ENCODE measurements around the gene SPATA22. TPM values are rescaled to one million over a fixed set of nuclear protein-coding genes. Genes with fewer than 3 reads are reported as not detected.
"Not testable (repeated sequence)": the region's sequence is repeated elsewhere in the genome, so short reads cannot be mapped to it uniquely, and the experiment has no call there.

Gene SPATA22, protein sequence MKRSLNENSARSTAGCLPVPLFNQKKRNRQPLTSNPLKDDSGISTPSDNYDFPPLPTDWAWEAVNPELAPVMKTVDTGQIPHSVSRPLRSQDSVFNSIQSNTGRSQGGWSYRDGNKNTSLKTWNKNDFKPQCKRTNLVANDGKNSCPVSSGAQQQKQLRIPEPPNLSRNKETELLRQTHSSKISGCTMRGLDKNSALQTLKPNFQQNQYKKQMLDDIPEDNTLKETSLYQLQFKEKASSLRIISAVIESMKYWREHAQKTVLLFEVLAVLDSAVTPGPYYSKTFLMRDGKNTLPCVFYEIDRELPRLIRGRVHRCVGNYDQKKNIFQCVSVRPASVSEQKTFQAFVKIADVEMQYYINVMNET
- total RNA-seq = 0.35 TPM in 1 of 2 replicates, not detected in the other

DNA sequence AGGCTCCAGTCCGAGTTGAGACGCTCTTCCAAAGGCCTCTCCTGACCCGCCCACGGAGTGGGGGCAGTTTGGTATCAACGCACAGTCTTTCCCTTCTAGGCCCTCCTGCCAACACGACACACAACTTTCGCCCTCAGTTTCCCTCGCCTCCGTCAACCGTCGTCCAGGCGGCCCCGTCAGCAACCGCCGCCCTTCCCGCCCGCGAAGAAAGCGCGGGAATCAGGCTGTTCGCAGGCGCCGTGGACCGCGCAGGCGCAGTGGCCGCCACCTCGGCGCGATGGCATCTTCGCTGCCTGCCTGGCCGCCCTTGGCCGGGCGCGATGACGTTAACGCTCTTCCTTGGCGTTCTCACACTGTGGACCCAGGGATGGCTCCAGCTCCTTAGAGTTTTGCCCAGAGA, at the start of gene SPATA22:
TSS of gene SPATA22 (minus strand) at position 221 of the 400 bp plus-strand sequence. CDS start 2,494 bp downstream, outside the sequence.
- no peak for DNase-seq (ENCODE audit: low read depth)

DNA sequence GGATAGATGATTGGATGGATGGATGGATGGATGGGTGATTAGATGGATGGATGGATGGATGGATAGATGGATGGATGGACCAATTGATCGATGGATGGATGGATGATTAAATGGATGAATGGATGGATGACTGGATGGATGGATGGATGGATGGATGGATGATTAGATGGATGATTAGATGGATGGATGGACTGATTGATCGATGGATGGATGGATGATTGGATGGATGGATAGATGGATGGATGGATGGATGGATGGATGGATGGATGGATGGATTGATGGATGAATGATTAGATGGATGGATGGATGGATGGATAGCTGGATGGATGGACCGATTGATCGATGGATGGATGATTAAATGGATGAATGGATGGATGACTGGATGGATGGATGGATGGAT, 47.9 kb upstream of the SPATA22 start:
- DNase-seq (ENCODE audit: low read depth) = not testable (repeated sequence)

DNA sequence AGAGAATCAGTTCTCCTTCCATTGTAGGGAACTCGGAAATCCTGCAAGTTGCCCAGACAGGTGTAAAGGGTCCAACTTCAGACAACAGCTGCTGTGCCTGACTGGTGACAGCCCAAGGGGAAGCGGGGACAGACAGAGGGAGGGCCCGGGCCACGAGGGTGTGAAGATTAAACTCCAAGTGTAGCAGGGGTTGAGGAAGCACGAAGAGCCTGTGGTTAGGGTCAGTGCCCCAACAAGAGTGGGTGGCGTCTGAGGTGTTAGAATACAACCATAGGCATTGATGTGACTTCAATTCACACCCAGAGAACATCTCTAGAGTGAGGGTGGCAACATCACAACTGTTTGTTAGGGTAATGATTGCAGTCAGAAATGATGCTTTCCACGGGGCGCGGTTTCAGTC, 43.3 kb upstream of the SPATA22 start:
- no peak for DNase-seq (ENCODE audit: low read depth)

DNA sequence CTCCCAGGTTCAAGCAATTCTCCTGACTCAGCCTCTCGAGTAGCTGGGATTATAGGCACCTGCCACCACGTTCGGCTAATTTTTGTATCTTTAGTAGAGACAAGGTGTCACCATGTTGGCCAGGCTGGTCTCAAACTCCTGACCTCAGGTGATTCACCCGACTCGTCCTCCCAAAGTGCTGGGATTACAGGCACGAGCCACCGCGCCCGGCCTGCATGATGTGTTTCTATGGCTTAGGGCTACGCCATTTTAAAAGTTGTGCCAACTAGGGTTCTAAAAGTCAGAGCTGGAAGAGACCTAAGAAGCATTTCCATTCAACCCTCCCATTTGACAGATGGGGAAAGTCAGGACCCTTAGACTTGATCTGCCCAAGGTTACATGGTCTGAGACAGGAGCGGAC, 42.5 kb upstream of the SPATA22 start:
- not testable (repeated sequence) for DNase-seq (ENCODE audit: low read depth)

DNA sequence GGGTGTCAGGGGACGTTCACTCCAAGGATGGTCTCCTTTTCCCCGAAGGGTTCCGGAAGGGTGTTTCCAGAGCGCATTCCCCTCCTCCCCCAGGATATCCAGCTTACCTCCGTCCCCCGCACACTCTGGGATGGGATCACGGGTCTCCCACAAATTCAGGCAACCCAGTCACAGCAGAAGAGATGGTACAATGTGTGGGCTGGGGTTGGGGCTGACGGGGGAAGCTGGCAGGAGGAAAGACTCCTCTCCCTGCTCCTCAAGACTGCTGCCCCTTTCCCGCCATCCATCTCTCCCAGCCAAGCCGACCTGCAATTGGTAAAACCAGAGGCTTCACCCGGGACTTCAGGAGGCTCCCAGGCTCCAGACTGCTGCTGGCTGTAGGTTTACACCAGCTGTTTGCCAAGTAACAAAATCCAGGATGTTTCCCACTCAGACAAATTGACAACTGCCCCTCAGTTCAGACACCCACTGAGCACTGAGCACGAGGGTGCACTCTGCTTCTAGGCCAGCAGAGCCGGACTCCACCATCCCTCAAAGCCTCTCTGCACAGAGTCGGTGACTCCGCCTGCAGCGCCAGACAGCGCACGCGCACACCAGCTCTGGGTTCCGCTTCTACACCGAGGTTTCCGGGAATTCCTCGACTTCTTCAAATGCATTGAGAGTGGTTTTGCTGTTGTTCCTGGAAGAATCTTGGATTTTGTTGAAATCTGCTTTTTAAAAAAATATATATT, 41.9 kb upstream of the SPATA22 start:
- DNase-seq (ENCODE audit: low read depth) = no peak

DNA sequence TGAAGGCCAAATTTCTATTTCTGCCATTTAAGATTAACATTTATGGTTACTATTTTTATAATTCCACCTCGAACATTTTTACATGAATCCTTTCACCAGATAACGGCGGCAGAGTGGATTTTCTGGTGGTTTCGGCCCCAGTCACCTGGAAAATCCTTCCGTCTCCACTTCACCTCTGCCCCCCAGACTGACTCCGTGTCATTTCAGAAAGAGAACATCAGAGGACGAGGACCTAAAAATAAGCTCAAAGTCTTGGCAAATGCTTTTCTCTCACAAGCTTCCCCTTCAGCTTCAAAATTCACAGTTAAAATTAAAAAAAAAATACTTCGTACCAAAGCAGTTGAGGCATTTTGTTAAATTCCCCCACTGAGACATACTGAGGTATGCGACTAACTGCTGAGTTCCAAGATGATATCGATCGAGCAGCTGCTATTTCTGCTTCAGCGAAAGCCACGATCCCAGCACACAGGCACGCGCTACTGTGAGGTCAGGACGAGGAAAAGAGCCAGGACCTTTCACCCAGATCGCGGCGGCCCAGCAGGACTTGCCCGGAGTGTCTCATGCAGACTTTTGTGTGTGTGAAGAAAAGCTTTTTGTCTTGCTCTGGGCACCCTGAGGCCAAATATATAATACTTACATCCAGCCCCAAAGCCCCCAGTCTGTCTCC, 41.0 kb upstream of the SPATA22 start:
- no peak for DNase-seq (ENCODE audit: low read depth)

DNA sequence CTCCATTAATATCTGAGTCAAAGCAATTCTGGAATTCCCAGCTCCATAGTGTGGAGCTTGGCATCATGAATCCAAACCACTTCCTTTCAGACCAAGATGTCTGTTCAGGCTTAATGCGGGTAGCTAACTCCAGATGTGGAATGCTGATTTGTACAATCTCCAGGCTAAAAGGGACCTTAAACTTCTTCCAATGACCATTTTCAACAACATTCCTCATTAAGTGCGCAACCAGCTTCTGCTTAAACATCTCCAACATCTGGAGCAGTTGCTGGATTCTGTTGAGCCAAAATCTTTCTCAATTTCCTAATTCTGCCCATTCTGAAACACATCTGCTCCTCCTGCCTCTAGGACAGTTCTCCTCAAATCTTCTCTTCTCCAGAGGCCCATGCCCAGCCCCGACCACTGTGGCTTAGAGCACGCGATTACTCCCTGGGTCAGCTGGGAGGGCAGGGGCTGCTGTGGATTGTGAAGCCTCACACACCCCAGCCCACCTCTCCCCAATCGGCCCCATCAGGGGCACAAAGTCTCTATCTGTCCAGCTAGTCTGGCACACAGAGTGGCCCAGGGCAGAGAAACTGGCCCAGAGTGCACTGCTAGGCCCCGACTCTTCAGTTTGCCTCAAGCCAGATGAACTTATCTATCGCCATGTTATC, 40.4 kb upstream of the SPATA22 start:
- DNase-seq (ENCODE audit: low read depth) = no peak

DNA sequence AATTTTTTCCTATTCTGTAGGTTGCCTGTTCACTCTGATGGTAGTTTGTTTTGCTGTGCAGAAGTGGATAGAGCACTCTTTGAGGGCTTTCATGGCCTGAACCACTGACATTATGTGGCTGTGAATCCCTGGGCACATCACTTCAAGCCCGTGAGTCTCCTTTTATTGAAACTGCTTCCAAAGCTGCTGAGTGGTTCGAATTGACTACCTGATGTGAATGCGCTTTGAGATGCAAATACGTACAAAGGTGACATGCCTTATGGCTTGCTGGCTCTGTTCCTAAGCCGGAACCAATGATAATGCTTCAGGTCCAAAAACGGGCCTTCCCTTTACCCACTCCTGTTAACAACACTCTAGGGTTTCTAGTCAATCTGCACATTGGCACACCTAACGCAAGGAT, 38.5 kb upstream of the SPATA22 start:
- DNase-seq (ENCODE audit: low read depth) = no peak

DNA sequence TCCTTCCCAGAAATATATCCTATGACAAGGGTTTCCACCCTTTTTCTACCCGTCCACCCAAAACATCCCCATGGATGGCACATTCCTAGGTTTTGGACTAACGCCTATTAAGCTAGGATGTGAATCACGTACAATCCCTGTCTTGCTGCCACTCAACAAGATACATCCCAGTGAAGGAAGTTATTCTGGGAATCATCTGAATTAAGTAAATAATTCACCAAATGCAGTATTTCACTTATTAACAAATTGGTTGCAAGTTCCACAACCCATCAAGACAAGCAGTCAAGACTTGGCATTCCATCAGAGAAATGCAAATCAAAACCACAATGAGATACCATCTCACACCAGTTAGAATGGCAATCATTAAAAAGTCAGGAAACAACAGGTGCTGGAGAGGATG, 36.2 kb upstream of the SPATA22 start:
- peak; percentile 5 for DNase-seq (ENCODE audit: low read depth)

DNA sequence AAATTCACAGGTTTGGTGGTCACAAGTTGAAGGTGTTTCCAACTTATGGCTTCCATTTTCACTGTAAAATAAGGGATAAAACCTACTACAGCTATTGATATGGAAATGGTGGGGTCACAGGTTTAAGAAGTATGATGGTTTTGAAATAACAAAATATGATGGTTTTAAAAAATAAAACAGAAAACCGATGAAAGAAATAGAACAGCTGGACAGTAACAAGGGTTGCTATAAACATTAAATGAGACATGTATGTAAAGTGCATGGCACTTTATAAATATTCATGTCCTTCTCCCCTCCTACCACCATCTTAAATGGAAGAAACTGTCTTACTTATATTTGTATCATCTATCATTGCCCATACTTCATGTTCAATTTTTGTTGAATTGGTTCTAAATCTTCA, 35.5 kb upstream of the SPATA22 start:
- DNase-seq (ENCODE audit: low read depth) = no peak

DNA sequence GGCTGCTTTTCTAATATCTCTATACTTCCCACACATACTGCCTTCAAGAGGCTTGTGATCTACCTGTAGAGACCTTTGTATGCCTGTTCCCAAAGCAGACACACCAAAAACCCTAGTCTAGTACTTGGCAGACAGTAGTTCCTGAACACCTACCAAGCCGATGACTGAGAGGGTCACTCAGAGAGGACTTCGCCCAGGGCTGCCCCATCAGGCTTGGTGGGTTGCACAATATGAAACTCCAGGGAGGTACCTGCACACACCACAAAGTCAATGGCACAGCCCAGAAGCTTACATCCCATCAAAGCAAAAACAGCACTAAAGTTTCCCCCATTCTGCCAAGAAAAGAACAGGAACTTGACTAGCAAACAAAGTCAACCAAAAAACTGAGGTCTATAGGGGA, 34.4 kb upstream of the SPATA22 start:
- DNase-seq (ENCODE audit: low read depth) = no peak

DNA sequence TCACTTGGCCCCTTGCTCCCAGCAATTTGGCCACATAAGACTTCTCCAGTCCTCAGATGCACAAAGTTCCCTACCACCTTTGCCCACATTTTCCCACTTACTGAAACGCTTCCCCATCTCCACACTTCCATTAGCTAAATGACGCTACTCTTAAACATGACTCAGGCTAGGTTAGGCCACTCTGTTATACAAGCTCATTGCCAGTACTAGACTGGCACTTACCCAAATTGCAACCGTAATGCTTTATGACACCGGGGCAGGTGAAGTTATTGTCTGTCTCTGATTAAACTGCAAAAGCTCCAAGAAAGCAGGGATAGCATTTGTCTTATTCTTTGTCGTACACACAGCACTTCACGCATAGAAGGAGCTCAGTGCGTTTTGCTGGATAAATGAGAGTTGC, 33.4 kb upstream of the SPATA22 start:
- DNase-seq (ENCODE audit: low read depth) = no peak

DNA sequence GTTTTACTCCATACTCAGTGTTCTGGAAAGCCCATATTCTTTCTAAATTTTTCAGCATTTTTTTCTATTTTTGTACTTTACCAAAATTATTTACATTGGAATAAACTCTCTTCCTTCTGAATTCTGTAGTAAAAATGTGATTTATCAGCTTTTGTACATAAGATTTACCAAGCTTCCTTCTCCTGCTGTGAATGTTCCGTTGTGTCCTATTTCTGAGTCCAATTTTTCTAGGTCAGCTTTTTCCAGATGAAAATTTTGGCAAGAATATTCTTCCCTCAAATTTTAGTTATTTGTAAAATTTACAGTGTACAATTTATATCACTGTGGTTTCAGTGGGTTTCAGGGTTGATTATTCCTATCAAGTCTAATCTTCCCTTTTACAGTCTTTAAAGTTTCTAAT, 31.7 kb upstream of the SPATA22 start:
- no peak for DNase-seq (ENCODE audit: low read depth)

DNA sequence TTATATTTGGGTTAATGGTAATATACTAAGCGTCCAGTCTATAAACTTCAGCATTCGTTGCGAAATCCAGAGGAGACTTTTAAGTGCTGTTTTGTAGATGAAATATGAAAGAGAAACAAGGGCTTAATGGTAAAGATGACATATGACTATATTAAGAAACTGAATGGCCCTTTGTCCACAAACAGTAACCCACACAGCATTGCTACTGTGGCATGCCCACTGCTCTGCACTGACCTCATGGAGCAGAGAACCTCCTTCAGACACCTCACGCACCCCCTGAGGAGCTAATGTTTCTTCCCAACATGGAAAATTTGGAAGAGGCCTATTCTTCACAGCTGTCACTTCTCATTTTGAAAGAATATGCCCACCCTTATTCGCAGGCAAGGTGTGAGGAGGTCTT, 30.8 kb upstream of the SPATA22 start:
- no peak for DNase-seq (ENCODE audit: low read depth)

DNA sequence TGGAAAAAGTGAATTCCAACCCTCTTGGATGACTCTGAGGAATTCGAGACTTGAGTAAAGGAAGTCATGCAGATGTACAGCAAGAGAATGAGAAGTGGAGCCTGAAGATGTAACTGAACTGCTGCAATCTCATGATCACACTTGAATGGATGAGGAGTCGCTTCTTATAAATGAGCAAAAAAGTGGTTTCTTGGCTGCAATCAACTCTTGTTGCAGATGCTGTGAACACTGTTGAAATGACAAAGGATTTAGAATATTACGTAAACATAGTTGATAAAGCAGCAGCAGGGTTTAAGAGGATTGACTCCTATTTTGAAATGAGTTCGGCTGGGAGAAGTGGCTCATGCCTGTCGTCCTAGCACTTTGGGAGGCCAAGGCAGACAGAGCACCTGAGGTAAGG, 29.7 kb upstream of the SPATA22 start:
- DNase-seq (ENCODE audit: low read depth) = no peak

DNA sequence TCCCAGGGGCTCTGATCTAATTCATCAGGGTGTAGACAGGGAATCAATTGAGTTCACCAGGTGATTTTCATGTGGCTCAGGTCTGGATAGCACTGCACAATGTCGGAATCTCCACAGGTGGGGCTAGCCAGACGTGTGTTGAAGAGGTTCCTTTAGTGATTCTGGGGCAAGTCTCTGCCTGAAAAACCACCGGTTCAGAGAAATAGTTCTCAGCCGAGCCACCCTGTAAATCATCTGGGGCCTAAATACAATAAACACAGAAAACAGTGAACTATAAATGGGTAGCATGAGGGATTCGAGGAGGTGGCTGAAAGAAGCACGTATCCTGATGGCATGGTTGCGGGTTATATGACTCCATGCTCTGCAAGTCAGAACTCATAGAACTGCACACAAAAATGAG, 25.5 kb upstream of the SPATA22 start:
- no peak for DNase-seq (ENCODE audit: low read depth)

DNA sequence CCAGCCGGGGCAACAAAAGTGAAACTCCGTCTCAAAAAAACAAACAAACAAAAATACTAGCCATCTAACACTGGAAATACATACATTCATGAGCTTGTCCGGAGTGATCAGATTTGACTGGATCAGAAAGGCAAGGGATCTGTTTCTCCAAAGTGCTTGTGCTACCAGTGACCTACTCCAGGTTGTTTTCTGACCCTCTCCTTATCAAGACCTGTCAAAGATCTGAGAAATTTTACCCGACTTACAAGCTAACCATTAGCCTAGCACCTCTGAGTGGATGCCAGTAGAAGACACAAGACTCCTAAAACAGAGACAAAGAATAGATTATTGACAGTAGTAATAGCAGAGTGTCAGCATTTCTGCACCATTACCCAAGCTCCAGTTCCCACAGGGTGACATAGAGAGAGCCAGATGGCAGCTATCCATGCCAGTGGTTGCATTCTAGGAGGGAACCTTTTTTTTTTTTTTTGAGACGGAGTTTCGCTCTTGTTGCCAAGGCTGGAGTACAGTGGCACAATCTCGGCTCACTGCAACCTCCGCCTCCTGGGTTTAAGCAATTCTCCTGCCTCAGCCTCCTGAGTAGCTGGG, 14.0 kb upstream of the SPATA22 start:
- DNase-seq (ENCODE audit: low read depth) = no peak

DNA sequence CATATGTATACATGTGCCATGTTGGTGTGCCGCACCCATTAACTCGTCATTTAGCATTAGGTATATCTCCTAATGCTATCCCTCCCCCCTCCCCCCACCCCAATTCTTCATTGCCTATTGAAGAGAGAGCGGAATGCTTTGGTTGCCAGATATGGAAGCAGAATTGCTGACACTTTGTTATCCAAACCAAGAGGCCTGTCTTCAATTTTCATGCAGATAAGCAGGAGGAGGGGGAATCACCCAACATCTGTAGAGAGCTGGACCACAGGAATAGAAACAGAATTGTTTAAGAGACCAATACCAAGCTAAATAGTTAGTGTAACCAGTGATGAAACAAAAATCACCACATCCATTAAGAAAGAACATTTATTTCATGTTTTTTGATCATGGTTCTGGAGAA, 11.2 kb upstream of the SPATA22 start:
- no peak for DNase-seq (ENCODE audit: low read depth)

DNA sequence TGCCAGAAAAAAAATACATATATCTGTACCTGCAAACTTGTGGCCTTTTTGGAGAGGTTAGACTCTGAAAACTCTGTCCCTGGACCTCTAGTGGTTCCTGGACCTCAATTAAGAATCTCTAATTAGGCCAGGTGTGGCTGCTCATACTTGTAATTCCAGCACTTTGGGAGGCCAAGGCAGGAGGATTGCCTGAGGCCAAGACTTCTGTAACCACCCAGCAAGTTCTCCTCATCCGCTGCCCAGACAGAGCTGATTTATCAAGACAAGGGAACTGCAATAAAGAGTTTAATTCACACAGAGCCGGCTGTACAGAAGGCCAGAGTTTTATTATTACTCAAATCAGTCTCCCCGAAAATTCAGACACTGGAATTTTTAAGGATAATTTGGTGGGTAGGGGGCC, 8.4 kb upstream of the SPATA22 start:
- DNase-seq (ENCODE audit: low read depth) = no peak

DNA sequence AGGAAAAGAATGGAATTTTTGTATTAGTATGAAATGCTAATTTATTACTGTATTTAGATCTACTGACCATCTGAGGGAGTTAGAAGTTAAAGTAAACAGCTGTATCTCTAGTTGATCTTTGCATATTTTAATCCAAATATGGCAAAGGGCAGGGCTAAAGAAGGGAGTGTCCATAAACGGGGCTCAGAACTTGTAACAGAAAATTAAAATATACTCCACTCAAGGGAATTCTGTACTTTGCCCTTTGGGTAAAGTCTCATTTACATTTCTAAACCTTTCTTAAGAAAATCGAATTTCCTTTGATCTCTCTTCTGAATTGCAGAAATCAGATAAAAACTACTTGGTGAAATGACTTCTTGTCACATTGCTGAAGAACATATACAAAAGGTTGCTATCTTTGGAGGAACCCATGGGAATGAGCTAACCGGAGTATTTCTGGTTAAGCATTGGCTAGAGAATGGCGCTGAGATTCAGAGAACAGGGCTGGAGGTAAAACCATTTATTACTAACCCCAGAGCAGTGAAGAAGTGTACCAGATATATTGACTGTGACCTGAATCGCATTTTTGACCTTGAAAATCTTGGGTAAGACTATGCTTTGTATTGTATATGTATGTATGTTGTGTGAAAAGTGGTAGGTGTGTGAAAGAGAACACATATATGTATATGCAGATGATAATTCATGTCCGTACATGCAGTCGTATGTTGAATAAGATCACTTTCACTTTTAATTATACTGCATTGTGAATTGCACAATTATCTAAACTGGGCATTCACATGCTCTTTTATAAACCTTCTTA, 4.4 kb upstream of the SPATA22 start, which contains the start of gene ASPA:
TSS of gene ASPA (plus strand) at position 186 of the 799 bp plus-strand sequence. CDS start at position 349, 163 bp downstream.
- peak; percentile 29 for DNase-seq (ENCODE audit: low read depth)

DNA sequence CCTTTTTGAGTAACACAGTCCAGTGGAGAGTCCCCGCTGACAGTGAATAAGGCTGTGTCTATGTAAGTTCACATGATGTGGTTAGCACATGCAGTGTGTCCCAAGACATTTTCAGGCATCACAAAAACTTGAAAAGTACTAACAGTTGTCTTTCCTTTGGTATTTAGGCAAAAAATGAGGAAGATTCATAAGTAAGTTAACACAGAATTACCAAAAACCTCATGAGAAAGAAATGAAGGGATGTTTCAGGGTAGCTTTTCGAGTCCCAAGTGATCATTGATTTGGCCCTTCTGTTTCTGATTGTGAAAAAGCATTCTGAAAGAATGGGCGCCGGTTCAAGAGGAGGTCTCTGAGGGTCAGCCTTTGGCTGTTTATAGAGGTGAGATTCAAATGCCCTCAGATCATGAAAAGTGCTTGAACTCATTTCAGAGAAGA, 3.6 kb upstream of the SPATA22 start:
- peak; percentile 2 for DNase-seq (ENCODE audit: low read depth)
